Astrocyte of the spinal cord (primary cell): ENCODE results near the gene C16orf74.

Source experiments
- DNase-seq: peaks from one replicate; pipeline ENCODE4 v3.0.0; 2011; ENCODE audit warnings: low read depth, low spot score
- H3K4me3 ChIP-seq: 2 replicates; pipeline ENCODE4 v1.5.1; 2011; ENCODE audit warnings: low read depth, mild to moderate bottlenecking, low read length, moderate library complexity
- CTCF ChIP-seq: IDR thresholded peaks from 2 replicates; pipeline ENCODE4 v1.5.1; 2012; ENCODE audit warnings: low read depth, mild to moderate bottlenecking, low read length, inconsistent platforms
- in situ Hi-C: cut with HindIII; loops from 2 replicates; pipeline ENCODE4 v1.10.0; 2017; ENCODE audit warnings: low sequenced_read_pairs

The C16orf74 gene

GRCh38 chr16:85784813-85785212 lies 33.9 kb upstream of the C16orf74 start:
- TF ChIP-seq CTCF: no peak
- in situ Hi-C loops: no loop called here
- no peak for DNase-seq
- H3K4me3 ChIP-seq: no peak overlapping the region

- no peak overlapping the region for H3K4me3 ChIP-seq
- TF ChIP-seq CTCF: no peak
- no peak for DNase-seq
- in situ Hi-C loops: no loop called here
Measured at GRCh38 chr16:85783441-85783840, 32.5 kb upstream of the C16orf74 start.

- DNase-seq: no peak
- in situ Hi-C loops: no loop called here
- peak; percentile 12 for TF ChIP-seq CTCF
- no peak overlapping the region for H3K4me3 ChIP-seq
Measured at GRCh38 chr16:85782451-85782850, 31.6 kb upstream of the C16orf74 start.

GRCh38 chr16:85781695-85782370 lies 30.9 kb upstream of the C16orf74 start:
- in situ Hi-C loops: no loop called here
- H3K4me3 ChIP-seq: no peak overlapping the region
- TF ChIP-seq CTCF: no peak
- peak; percentile 63 for DNase-seq

DNA sequence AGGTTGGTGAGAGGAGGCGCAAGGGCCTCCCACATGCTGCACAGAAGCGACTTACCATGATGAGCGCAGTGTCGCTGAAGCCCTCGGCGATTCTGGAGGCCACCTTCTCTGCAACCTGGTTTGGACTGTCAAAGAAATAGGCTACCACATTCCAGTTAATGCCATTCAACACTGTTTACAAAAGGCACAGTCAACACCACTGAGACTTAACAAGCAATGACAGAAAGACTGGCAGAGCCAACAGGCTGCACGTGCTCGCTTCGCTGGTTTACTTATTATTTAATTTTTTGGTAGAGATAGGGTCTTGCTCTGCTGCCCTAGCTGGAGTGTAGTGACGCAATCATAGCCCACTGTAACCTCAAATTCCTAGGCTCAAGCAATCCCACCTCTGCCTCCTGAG lies 30.3 kb upstream of the C16orf74 start:
- no peak overlapping the region for H3K4me3 ChIP-seq
- DNase-seq: no peak
- TF ChIP-seq CTCF: no peak
- in situ Hi-C loops: no loop called here

DNA sequence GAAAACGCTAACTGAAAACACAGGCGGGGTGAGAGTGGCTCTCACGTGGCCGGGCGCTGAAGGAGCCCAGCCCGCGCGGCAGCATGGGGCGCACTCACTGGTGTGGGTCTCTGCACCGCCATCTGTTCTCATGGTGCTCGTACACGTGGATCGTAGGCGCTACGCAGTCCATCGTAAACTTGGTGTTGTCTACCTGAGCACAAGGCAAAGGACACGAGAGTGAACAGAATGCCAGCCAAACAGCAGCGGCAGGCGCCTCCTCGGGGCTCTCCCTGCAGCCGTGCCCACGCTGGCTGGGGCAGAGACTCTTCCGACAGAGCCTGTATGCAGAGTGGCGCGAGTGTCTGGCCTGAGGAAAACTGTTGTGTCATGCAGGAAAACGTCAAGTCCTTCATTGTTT lies 29.4 kb upstream of the C16orf74 start:
- TF ChIP-seq CTCF: no peak
- H3K4me3 ChIP-seq: no peak overlapping the region
- DNase-seq: no peak
- in situ Hi-C loops: no loop called here
